Measurements from ENCODE around the gene BTN1A1. TPM values are rescaled to one million over a fixed set of nuclear protein-coding genes. Genes with fewer than 3 reads are reported as not detected.

BTN1A1 gene
- total and polyA plus RNA-seq, 9 of the 15 experiments (the other 6 are each of a cell fraction or from before 2014, with no cell fraction given), result 0.01 to 0.15 (median 0.06) TPM; not detected in 4

- TF ChIP-seq STAT5A (IDR thresholded peaks at IDR 0.05; ENCODE audit: borderline replicate concordance, low read length), result peak; percentile 56; the same call in 1 of the 2 replicates
- TF ChIP-seq DLX4 (CRISPR knock-in tag; IDR thresholded peaks at IDR 0.05), result no peak
- 0 out of 2 replicates have a peak, but pooled peaks have one; percentile 68 for TF ChIP-seq FOSL1 (tag; conservative IDR thresholded peaks at IDR 0.05)
- 0 out of 2 replicates have a peak, but pooled peaks have one; percentile 39 for TF ChIP-seq BMI1 (IDR thresholded peaks at IDR 0.05; ENCODE audit: low read length)
- TF ChIP-seq CBX2 (IDR thresholded peaks at IDR 0.05; ENCODE audit: insufficient read depth, low read length, poor library complexity, severe bottlenecking), result no peak
- peak; percentile 74 for TF ChIP-seq ZKSCAN1 (IDR thresholded peaks at IDR 0.05; ENCODE audit: low read depth, low read length)
- no peak for TF ChIP-seq ZNF609 (CRISPR knock-in tag; IDR thresholded peaks at IDR 0.05; ENCODE audit: borderline replicate concordance)
- TF ChIP-seq CHAMP1 (IDR thresholded peaks at IDR 0.05), result peak; percentile 53
- no peak for TF ChIP-seq ZNF239 (CRISPR knock-in tag; IDR thresholded peaks at IDR 0.05)
- no peak for TF ChIP-seq ZSCAN32 (CRISPR knock-in tag; IDR thresholded peaks at IDR 0.05)
- peak; percentile 98 for TF ChIP-seq CXXC5 (CRISPR knock-in tag; IDR thresholded peaks at IDR 0.05)
- TF ChIP-seq USF2 (CRISPR knock-in tag; IDR thresholded peaks at IDR 0.05), result peak; percentile 84
- TF ChIP-seq ZNF23 (CRISPR knock-in tag; IDR thresholded peaks at IDR 0.05), result no peak
- 0 out of 2 replicates have a peak, but pooled peaks have one; percentile 53 for TF ChIP-seq ETV5 (CRISPR knock-in tag; IDR thresholded peaks at IDR 0.05; ENCODE audit: low read depth)
- no peak for TF ChIP-seq ZNF217 (CRISPR knock-in tag; IDR thresholded peaks at IDR 0.05)
- no peak for TF ChIP-seq PRPF4 (IDR thresholded peaks at IDR 0.05; ENCODE audit: insufficient read depth, low read depth, low read length, poor library complexity, severe bottlenecking)
- peak; percentile 63 for TF ChIP-seq ZNF589 (CRISPR knock-in tag; IDR thresholded peaks at IDR 0.05; ENCODE audit: low read depth)
- no peak for TF ChIP-seq SAP30 (IDR thresholded peaks at IDR 0.05; ENCODE audit: borderline replicate concordance, insufficient read depth, low read depth, low read length, poor library complexity, severe bottlenecking)
- no peak for TF ChIP-seq ZBTB7A (IDR thresholded peaks at IDR 0.05; ENCODE audit: borderline replicate concordance, control insufficient read depth, low read depth, low read length)
Measured at GRCh38 chr6:26537160-26537845, 37.2 kb downstream of the BTN1A1 start (continued).
